Suprapubic skin (tissue), 4 donors: Measurements from ENCODE around the gene AMPD3. TPM values are rescaled to one million over a fixed set of nuclear protein-coding genes. Genes with fewer than 3 reads are reported as not detected.

Source experiments
- DNase-seq, 2 donors: peaks; one replicate each; pipeline ENCODE4 v3.0.0-alpha.2; 2019; ENCODE audit warnings: low spot score in 2 of 2
- H3K27ac ChIP-seq: fragments of 200-600 bp; sonication (generic); one replicate; pipeline ENCODE4 v1.5.1; 2019
- H3K27me3 ChIP-seq: fragments of 200-600 bp; sonication (generic); one replicate; pipeline ENCODE4 v1.5.1; 2019
- H3K36me3 ChIP-seq: fragments of 200-600 bp; sonication (generic); one replicate; pipeline ENCODE4 v1.5.1; 2019
- H3K4me1 ChIP-seq: fragments of 200-600 bp; sonication (generic); one replicate; pipeline ENCODE4 v1.5.1; 2019
- H3K4me3 ChIP-seq: fragments of 200-600 bp; sonication (generic); one replicate; pipeline ENCODE4 v1.5.1; 2019; ENCODE audit warnings: mild to moderate bottlenecking
- H3K9me3 ChIP-seq: fragments of 200-600 bp; sonication (generic); one replicate; pipeline ENCODE4 v1.5.1; 2019
- EP300 ChIP-seq: sonication (generic); formaldehyde crosslinking; IDR thresholded peaks from one replicate; pipeline ENCODE4 v1.6.1; 2017; ENCODE audit warnings: antibody characterized with exemption
- POLR2A ChIP-seq, 2 donors: fragments of 450-650 bp; IDR thresholded peaks; one replicate each; pipeline ENCODE4 v1.6.1; 2017; ENCODE audit warnings: antibody characterized with exemption in 2 of 2, mild to moderate bottlenecking in 2 of 2, moderate library complexity in 2 of 2
- POLR2AphosphoS5 ChIP-seq, 3 donors: sonication (generic); formaldehyde crosslinking; IDR thresholded peaks; one replicate each; pipeline ENCODE4 v1.6.1; 2017; ENCODE audit warnings: antibody characterized with exemption in 3 of 3
- WGBS: methylation state at CpG from one replicate; pipeline ENCODE4 v1.1.5; 2018; 5-methylcytosine and 5-hydroxymethylcytosine counted together
- total RNA-seq, 4 donors: library from RNA; depleted of rRNA; stranded (reverse); fragments of >200 nt; gene quantifications; one replicate each; pipeline ENCODE4 v1.1.0, GENCODE V29; 2016
- TF ChIP-seq, protein P1 (sequence below), 2 donors: fragments of 200-600 bp in 1 of 2; fragments of 450-650 bp in 1 of 2; sonication (generic) in 1 of 2; IDR thresholded peaks; one replicate each; pipeline ENCODE4 v1.5.1; 2016 to 2019; ENCODE audit warnings: antibody characterized with exemption in 2 of 2, mild to moderate bottlenecking in 1 of 2, moderate library complexity in 1 of 2

AMPD3 gene
- total RNA-seq, 4 donors from 2014 or later, result 23.5 to 51.7 (median 27.4) TPM

DNA sequence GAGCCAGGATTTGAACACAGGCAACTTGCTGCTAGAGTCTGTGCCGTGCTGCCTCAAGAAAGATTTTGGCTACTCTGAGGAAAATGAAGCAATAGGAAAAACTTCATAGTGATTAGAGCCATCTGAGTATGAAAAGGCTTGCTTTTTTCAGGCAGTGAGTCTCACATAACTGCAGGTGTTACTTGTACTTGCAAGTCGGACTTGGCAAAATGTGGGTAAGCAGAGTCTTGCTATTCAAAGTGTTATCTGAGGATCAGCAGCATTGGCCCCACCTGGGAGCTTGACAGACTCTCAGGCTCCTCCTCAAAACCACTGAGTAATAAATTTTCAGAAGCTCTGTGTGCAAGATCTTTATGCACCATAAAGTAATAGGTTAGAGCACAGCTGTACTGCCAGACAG lies 67.9 kb downstream of the AMPD3 start:
- no peak for DNase-seq
- Histone ChIP-seq H3K4me3 (no peak overlapping the region), H3K27me3 (no peaks in the 10 kb centered on the region), H3K27ac (peak overlapping the region; percentile 72), H3K36me3 (peaks cover 55% of the 10 kb centered on the region), H3K9me3 (no peaks in the 10 kb centered on the region), H3K4me1 (peaks cover 28% of the 10 kb centered on the region)
- TF ChIP-seq, protein P1, sequence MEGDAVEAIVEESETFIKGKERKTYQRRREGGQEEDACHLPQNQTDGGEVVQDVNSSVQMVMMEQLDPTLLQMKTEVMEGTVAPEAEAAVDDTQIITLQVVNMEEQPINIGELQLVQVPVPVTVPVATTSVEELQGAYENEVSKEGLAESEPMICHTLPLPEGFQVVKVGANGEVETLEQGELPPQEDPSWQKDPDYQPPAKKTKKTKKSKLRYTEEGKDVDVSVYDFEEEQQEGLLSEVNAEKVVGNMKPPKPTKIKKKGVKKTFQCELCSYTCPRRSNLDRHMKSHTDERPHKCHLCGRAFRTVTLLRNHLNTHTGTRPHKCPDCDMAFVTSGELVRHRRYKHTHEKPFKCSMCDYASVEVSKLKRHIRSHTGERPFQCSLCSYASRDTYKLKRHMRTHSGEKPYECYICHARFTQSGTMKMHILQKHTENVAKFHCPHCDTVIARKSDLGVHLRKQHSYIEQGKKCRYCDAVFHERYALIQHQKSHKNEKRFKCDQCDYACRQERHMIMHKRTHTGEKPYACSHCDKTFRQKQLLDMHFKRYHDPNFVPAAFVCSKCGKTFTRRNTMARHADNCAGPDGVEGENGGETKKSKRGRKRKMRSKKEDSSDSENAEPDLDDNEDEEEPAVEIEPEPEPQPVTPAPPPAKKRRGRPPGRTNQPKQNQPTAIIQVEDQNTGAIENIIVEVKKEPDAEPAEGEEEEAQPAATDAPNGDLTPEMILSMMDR (IDR thresholded peaks at IDR 0.05), result no peak
- TF ChIP-seq POLR2AphosphoS5 (IDR thresholded peaks at IDR 0.05), result peak in 1 of 3 donors; percentile 31
- WGBS, result 31% methylated on average over 2 of the region's 2 CpGs

DNA sequence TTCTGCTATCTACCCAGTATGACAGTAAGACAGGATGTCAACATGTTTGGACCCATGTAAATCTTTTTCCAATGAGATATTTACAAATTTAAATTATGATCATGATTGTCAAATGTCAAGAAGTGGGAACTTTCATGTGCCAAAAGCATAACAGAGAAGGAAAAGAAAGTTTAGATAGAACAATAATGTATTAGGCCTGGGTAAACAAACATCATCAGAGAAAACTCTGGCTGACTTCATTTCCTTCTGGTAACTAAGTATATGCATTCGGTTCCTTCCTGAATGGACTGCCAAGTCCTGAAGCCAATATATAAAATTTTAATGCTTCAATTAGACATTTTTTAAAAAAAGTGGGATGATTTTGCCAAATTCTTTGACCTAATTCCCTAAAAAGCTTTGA lies 69.4 kb downstream of the AMPD3 start:
- Histone ChIP-seq H3K4me3 (no peak overlapping the region), H3K36me3 (peaks cover 59% of the 10 kb centered on the region), H3K27ac (no peak overlapping the region), H3K27me3 (no peaks in the 10 kb centered on the region), H3K4me1 (peaks cover 24% of the 10 kb centered on the region), H3K9me3 (no peaks in the 10 kb centered on the region)
- no peak for TF ChIP-seq POLR2A (IDR thresholded peaks at IDR 0.05)
- DNase-seq, result no peak
- 48% methylated on average over 1 of the region's 1 CpG for WGBS

DNA sequence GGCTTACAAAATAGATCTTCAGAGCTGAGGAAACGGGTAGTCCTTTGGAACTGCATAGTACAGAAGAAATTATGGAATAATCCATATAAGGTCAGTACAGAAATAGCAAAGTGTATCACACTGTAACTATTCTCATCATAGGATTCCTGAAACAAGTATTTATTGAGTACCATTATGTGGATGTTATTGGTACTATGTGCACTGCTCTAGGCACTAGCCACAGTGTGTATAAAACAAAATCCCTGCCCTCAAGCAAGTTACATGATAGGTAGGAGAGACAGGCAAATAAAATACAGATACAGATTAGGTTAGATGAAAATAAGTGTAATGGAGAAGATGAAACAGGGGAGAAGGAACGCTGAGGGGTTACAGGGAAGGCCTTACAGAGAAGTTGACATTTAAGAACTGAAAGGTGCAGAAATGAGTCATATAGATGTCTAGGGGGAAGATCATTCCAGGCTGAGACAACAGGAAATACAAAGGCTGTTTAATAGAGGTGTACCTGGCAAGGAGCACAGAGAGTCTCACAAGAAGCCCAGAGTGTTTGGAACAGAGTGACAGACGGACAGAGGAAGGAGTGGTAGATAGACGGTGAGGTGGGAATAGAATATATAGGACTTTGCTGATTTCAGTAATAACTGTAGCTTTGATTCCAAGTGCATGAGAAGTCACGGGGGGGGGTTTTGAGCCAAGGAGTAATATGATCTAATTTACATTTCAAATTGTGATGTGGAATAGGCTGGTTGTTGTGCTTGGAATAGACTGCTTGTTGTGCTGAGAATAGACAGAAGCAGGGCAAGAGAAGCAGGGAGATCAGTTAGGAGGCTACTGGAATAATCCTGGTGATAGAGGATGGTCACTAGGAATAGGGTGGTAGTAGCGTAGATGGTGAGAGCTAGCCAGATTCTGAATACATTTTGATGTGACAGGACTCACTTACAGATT lies 72.2 kb downstream of the AMPD3 start:
- Histone ChIP-seq H3K36me3 (peaks cover 61% of the 10 kb centered on the region), H3K4me3 (no peak overlapping the region), H3K9me3 (no peaks in the 10 kb centered on the region), H3K27ac (no peak overlapping the region), H3K4me1 (peaks cover 16% of the 10 kb centered on the region), H3K27me3 (no peaks in the 10 kb centered on the region)
- TF ChIP-seq POLR2A (IDR thresholded peaks at IDR 0.05), result no peak
- TF ChIP-seq POLR2AphosphoS5 (IDR thresholded peaks at IDR 0.05), result no peak
- TF ChIP-seq, protein P1 (IDR thresholded peaks at IDR 0.05), result no peak
- no peak for TF ChIP-seq EP300
- no peak for DNase-seq
- WGBS, result 61% methylated on average over 6 of the region's 6 CpGs

DNA sequence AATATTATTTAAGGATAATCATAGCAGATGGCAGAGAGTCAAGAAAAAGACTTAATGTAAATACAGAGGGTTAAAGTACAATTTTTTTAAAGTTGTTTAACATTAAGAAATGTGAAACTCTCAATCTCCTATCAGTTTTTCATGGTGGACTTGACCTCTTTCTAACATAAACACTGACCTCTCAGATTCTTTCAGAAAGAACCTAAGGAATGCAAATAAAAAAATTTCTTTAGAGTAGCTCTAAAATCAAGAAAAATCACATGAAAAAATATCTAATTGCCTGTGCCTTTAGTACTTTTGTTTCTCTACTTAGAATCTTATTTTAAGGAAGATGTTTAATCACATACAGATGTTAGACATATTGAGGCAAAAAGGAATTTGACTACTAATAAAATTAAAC lies 73.1 kb downstream of the AMPD3 start:
- H3K27ac ChIP-seq, result no peak overlapping the region
- peaks cover 59% of the 10 kb centered on the region for H3K36me3 ChIP-seq
- peaks cover 9% of the 10 kb centered on the region for H3K4me1 ChIP-seq

DNA sequence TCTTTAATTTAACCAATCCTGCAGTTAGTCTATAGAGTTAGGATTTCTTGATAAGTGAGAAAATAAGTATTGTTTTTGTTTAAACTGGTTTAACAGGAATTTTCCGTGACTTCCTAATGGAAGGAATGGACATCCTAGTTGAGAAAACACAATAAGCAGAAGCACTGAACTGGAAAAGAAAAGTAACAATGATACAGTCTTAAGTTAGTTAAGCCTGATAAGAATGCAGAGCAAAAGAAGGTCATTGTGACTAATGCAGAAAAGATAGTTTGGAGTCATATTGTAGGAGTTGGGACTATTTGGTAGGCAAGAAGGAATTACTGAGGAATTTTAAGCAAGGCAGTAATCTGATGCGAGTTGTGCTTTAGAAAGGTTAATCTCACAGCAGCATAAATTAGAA lies 74.2 kb downstream of the AMPD3 start:
- H3K36me3 ChIP-seq, result peaks cover 64% of the 10 kb centered on the region
- H3K4me3 ChIP-seq, result no peak overlapping the region
- H3K4me1 ChIP-seq, result peaks cover 6% of the 10 kb centered on the region
- TF ChIP-seq EP300 (no peak), POLR2A (IDR thresholded peaks at IDR 0.05) (no peak), POLR2AphosphoS5 (IDR thresholded peaks at IDR 0.05) (no peak)
- TF ChIP-seq, protein P1 (IDR thresholded peaks at IDR 0.05), result no peak
- H3K27me3 ChIP-seq, result no peaks in the 10 kb centered on the region
- H3K9me3 ChIP-seq, result no peaks in the 10 kb centered on the region
- no peak for DNase-seq
- no peak overlapping the region for H3K27ac ChIP-seq
- 92% methylated on average over 2 of the region's 2 CpGs for WGBS

More for the DNA sequence above, 73.1 kb downstream of the AMPD3 start:
- Histone ChIP-seq H3K4me3 (no peak overlapping the region), H3K27me3 (no peaks in the 10 kb centered on the region), H3K9me3 (no peaks in the 10 kb centered on the region)
- TF ChIP-seq POLR2A (IDR thresholded peaks at IDR 0.05) (no peak), POLR2AphosphoS5 (IDR thresholded peaks at IDR 0.05) (no peak), EP300 (no peak)
- TF ChIP-seq, protein P1 (IDR thresholded peaks at IDR 0.05), result no peak
- no peak for DNase-seq
